K562 (cell line): Measurements from ENCODE around the gene RAB31. TPM values are rescaled to one million over a fixed set of nuclear protein-coding genes. Genes with fewer than 3 reads are reported as not detected.
A peak's percentile ranks its signal among the peaks of the same experiment; 100 is the strongest.

Experiments
- BACH1 ChIP-seq: fragments of 200-800 bp; sonication (Bioruptor generic); IDR thresholded peaks from 2 replicates; pipeline ENCODE4 v1.6.1; 2016; ENCODE audit warnings: missing genetic modification characterization, missing compliant biosample characterization
- CREB1 ChIP-seq, 2 experiments: sonication (generic) in 1 of 2; formaldehyde crosslinking in 1 of 2; IDR thresholded peaks; 2 replicates each; pipeline versions ENCODE4 v1.6.1 to v1.8.0; 2012 to 2022; ENCODE audit warnings: inconsistent platforms in 1 of 2, mild to moderate bottlenecking in 1 of 2, missing genetic modification reagents in 1 of 2, moderate library complexity in 1 of 2
- CXXC5 ChIP-seq: fragments of 250-450 bp; sonication (Bioruptor Pico); IDR thresholded peaks from 2 replicates; pipeline ENCODE4 v1.8.0; 2022; ENCODE audit warnings: inconsistent platforms, mild to moderate bottlenecking, moderate library complexity
- DACH1 ChIP-seq: fragments of 450-650 bp; IDR thresholded peaks from 2 replicates; pipeline ENCODE4 v1.6.1; 2018; ENCODE audit not compliant: partially characterized antibody
- DLX4 ChIP-seq: fragments of 250-450 bp; sonication (Bioruptor Pico); IDR thresholded peaks from 2 replicates; pipeline ENCODE4 v1.6.1; 2021; ENCODE audit warnings: mild to moderate bottlenecking
- ETV1 ChIP-seq: fragments of 450-650 bp; conservative IDR thresholded peaks from 2 replicates; pipeline ENCODE4 v1.6.1; 2016; ENCODE audit warnings: missing genetic modification characterization, control low read depth, low read depth, missing compliant biosample characterization
- GABPB1 ChIP-seq: sonication (generic); formaldehyde crosslinking; IDR thresholded peaks from 2 replicates; pipeline ENCODE4 v1.8.0; 2022; ENCODE audit warnings: mild to moderate bottlenecking, missing genetic modification reagents
- GTF2B ChIP-seq: IDR thresholded peaks from 2 replicates; pipeline ENCODE4 v1.6.1; 2011; ENCODE audit not compliant: insufficient read length; ENCODE audit errors: extremely low read depth
- HLTF ChIP-seq: fragments of 450-650 bp; IDR thresholded peaks from 2 replicates; pipeline ENCODE4 v1.6.1; 2016
- HMGN3 ChIP-seq: IDR thresholded peaks from 2 replicates; pipeline ENCODE4 v1.6.1; 2011; ENCODE audit warnings: borderline replicate concordance, low read depth, mild to moderate bottlenecking, mixed read lengths, low read length; ENCODE audit not compliant: insufficient read length; ENCODE audit errors: extremely low read depth
- KAT8 ChIP-seq: fragments of 450-650 bp; IDR thresholded peaks from 2 replicates; pipeline ENCODE4 v1.6.1; 2016; ENCODE audit warnings: low read depth, mild to moderate bottlenecking
- NFE2 ChIP-seq: IDR thresholded peaks from 2 replicates; pipeline ENCODE4 v1.6.1; 2014; ENCODE audit warnings: antibody characterized with exemption, low read depth
- NONO ChIP-seq, 2 experiments: fragments of 200-400 bp in 1 of 2; fragments of 450-650 bp in 1 of 2; formaldehyde crosslinking in 1 of 2; IDR thresholded peaks; 2 replicates each; pipeline ENCODE4 v1.6.1; 2017; ENCODE audit warnings: low read depth in 2 of 2, mild to moderate bottlenecking in 2 of 2, moderate library complexity in 2 of 2, low read length in 1 of 2
- PBX2 ChIP-seq, 2 experiments: IDR thresholded peaks in 1 of 2; conservative IDR thresholded peaks in 1 of 2; 2 replicates each; pipeline ENCODE4 v1.6.1; 2016; ENCODE audit warnings: low read depth in 2 of 2, mild to moderate bottlenecking in 1 of 2, missing compliant biosample characterization in 1 of 2, missing genetic modification characterization in 1 of 2, moderate library complexity in 1 of 2
- SP2 ChIP-seq: IDR thresholded peaks from 2 replicates; pipeline ENCODE4 v1.6.1; 2011; ENCODE audit warnings: mild to moderate bottlenecking, low read depth, low read length, moderate library complexity; ENCODE audit not compliant: poor library complexity, severe bottlenecking; ENCODE audit errors: extremely low read depth
- STAT5A ChIP-seq: IDR thresholded peaks from 2 replicates; pipeline ENCODE4 v1.6.1; 2012; ENCODE audit warnings: low read length, inconsistent platforms, borderline replicate concordance
- TBP ChIP-seq: optimal IDR thresholded peaks from 2 replicates; pipeline ENCODE3; 2011; ENCODE audit warnings: low read depth, low read length, improper control_type of control experiment
- USF1 ChIP-seq: sonication (generic); formaldehyde crosslinking; IDR thresholded peaks from 2 replicates; pipeline ENCODE4 v1.9.0; 2022; ENCODE audit warnings: mild to moderate bottlenecking, missing genetic modification reagents
- ZKSCAN8 ChIP-seq: fragments of 200-800 bp; sonication (Bioruptor generic); IDR thresholded peaks from 2 replicates; pipeline ENCODE4 v1.6.1; 2016; ENCODE audit warnings: missing genetic modification characterization, missing compliant biosample characterization
- ZNF133 ChIP-seq: fragments of 250-450 bp; sonication (Bioruptor Pico); IDR thresholded peaks from 2 replicates; pipeline ENCODE4 v1.4.0; 2020; ENCODE audit warnings: mild to moderate bottlenecking
- ZNF253 ChIP-seq: fragments of 250-450 bp; sonication (Bioruptor Pico); conservative IDR thresholded peaks from 2 replicates; pipeline ENCODE4 v1.6.1; 2021; ENCODE audit warnings: mild to moderate bottlenecking
- ZNF311 ChIP-seq: fragments of 250-450 bp; sonication (Bioruptor Pico); IDR thresholded peaks from 2 replicates; pipeline ENCODE4 v1.4.0; 2020; ENCODE audit warnings: mild to moderate bottlenecking, moderate library complexity
- polyA plus RNA-seq, 8 experiments: library from polyadenylated mRNA; depleted of rRNA in 4 of 8; stranded (reverse) in 5 of 8; unstranded in 3 of 8; fragments of >200 nt; fragmentation: Nextera tagmentation in 2 of 8; fragmentation: Illumina TruSeq in 1 of 8; extraction: Ambion mirVana in 2 of 8; extraction: Trizol in 1 of 8; gene quantifications; 2 replicates each; pipeline versions ENCODE4 v1.2.1 to v1.2.3, GENCODE V29; 2011 to 2014; ENCODE audit warnings: inconsistent platforms in 1 of 8, missing spikeins in 1 of 8
- total RNA-seq, 7 experiments: library from RNA; depleted of rRNA in 6 of 7; stranded (reverse); fragments of >200 nt in 6 of 7; fragmentation: Illumina TruSeq in 2 of 7; extraction: Trizol in 2 of 7; gene quantifications; 2 replicates each; pipeline versions ENCODE4 v1.2.1 to v1.2.3, GENCODE V29; 2011 to 2021; ENCODE audit warnings: low replicate concordance in 1 of 7
- TF ChIP-seq, protein P1 (sequence below): IDR thresholded peaks from 2 replicates; pipeline ENCODE4 v1.6.1; 2016; ENCODE audit warnings: missing genetic modification characterization, missing compliant biosample characterization

RAB31 gene
- total and polyA plus RNA-seq, 9 of the 15 experiments (the other 6 are each of a cell fraction or from before 2014, with no cell fraction given) = 20.7 to 70.4 (median 41.3) TPM

DNA sequence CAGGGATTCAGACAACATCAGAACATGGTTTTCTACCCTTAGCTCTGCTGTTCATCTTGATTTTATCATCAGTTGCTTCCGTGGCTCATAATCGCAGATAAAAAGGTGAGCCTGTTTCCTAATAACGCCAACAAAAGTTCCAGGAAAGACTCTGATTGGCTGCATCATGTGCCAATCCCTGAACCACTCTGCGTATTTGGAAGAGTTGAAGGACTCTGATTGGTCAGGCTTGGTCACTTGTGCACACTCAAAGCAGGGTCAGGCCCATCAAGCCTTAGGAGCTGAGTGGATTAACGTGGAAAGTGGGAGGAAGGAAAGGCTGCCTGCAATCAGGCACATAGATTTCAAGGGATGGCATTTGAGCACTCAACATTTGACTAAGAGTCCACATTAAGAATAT is 189.0 kb downstream of the RAB31 start (continued):
- TF ChIP-seq NONO (IDR thresholded peaks at IDR 0.05; ENCODE audit: low read depth in 2 of 2, low read length in 1 of 2) (no peak), ZNF133 (CRISPR knock-in tag) (no peak), ZKSCAN8 (CRISPR knock-in tag) (0 out of 2 replicates have a peak, but pooled peaks have one; percentile 6), PBX2 (CRISPR knock-in tag; IDR thresholded peaks at IDR 0.05; ENCODE audit: low read depth) (no peak), PBX2 (tag; conservative IDR thresholded peaks at IDR 0.05; ENCODE audit: low read depth) (peak; percentile 53), SP2 (peak; percentile 18), HLTF (no peak), NFE2 (no peak), STAT5A (no peak), CREB1 (IDR thresholded peaks at IDR 0.05) (no peak), CREB1 (CRISPR knock-in tag; IDR thresholded peaks at IDR 0.05) (no peak), DLX4 (no peak), KAT8 (no peak), GABPB1 (no peak), DACH1 (no peak), USF1 (CRISPR knock-in tag) (peak; percentile 62), ETV1 (0 out of 2 replicates have a peak, but pooled peaks have one; percentile 5), HMGN3 (no peak), CXXC5 (CRISPR knock-in tag) (peak; percentile 35), BACH1 (tag) (no peak), GTF2B (no peak), ZNF311 (0 out of 2 replicates have a peak, but pooled peaks have one; percentile 33), ZNF253 (CRISPR knock-in tag) (no peak), TBP (no peak)
- TF ChIP-seq, protein P1, sequence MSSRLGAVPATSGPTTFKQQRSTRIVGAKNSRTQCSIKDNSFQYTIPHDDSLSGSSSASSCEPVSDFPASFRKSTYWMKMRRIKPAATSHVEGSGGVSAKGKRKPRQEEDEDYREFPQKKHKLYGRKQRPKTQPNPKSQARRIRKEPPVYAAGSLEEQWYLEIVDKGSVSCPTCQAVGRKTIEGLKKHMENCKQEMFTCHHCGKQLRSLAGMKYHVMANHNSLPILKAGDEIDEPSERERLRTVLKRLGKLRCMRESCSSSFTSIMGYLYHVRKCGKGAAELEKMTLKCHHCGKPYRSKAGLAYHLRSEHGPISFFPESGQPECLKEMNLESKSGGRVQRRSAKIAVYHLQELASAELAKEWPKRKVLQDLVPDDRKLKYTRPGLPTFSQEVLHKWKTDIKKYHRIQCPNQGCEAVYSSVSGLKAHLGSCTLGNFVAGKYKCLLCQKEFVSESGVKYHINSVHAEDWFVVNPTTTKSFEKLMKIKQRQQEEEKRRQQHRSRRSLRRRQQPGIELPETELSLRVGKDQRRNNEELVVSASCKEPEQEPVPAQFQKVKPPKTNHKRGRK (tag) = no peak
